ENCODE data around the gene SLC22A23.
"Not testable (repeated sequence)": the region's sequence is repeated elsewhere in the genome, so short reads cannot be mapped to it uniquely, and the experiment has no call there.

The SLC22A23 gene

GRCh38 chr6:3382326-3383279 lies 74.2 kb downstream of the SLC22A23 start:
- DNase-seq = no peak

- no peak for DNase-seq
Measured at GRCh38 chr6:3381233-3381921, 75.5 kb downstream of the SLC22A23 start.

- DNase-seq = no peak
Measured at GRCh38 chr6:3380344-3381232, 76.3 kb downstream of the SLC22A23 start.

GRCh38 chr6:3379482-3380060 lies 77.3 kb downstream of the SLC22A23 start:
- no peak for DNase-seq

- not testable (repeated sequence) for DNase-seq
Measured at GRCh38 chr6:3378808-3379207, 78.0 kb downstream of the SLC22A23 start.

- DNase-seq = not testable (repeated sequence)
Measured at GRCh38 chr6:3378398-3378782, 78.5 kb downstream of the SLC22A23 start.

GRCh38 chr6:3377536-3378397 lies 79.1 kb downstream of the SLC22A23 start:
- DNase-seq = no peak

- no peak for DNase-seq
Measured at GRCh38 chr6:3376893-3377535, 79.8 kb downstream of the SLC22A23 start.

- no peak for DNase-seq
Measured at GRCh38 chr6:3376064-3376463, 80.8 kb downstream of the SLC22A23 start.

GRCh38 chr6:3373597-3374203 lies 83.2 kb downstream of the SLC22A23 start:
- DNase-seq = no peak

GRCh38 chr6:3372912-3373554 lies 83.8 kb downstream of the SLC22A23 start:
- DNase-seq = no peak

- no peak for DNase-seq
Measured at GRCh38 chr6:3372184-3372846, 84.5 kb downstream of the SLC22A23 start.

GRCh38 chr6:3371222-3371949 lies 85.5 kb downstream of the SLC22A23 start:
- no peak for DNase-seq

- DNase-seq = no peak
Measured at GRCh38 chr6:3370361-3371221, 86.3 kb downstream of the SLC22A23 start.

- no peak for DNase-seq
Measured at GRCh38 chr6:3369985-3370360, 86.9 kb downstream of the SLC22A23 start.

- DNase-seq = peak; percentile 34 to 57
Measured at GRCh38 chr6:3368685-3369084, 88.2 kb downstream of the SLC22A23 start.

- peak; percentile 73 to 82 for DNase-seq
Measured at GRCh38 chr6:3367630-3368029, 89.2 kb downstream of the SLC22A23 start.
